AG09309 (cell line): ENCODE results near the gene KCNG4.

Experiments
- DNase-seq: peaks from one replicate; pipeline ENCODE4 v3.0.0-alpha.2; 2010; ENCODE audit warnings: low read depth
- H3K4me3 ChIP-seq: 2 replicates; pipeline ENCODE4 v1.5.1; 2011; ENCODE audit warnings: mild to moderate bottlenecking, low read depth, low read length, moderate library complexity; ENCODE audit not compliant: control insufficient read depth
- TF ChIP-seq, protein P1 (sequence below): IDR thresholded peaks from 2 replicates; pipeline ENCODE4 v1.5.1; 2011; ENCODE audit warnings: mild to moderate bottlenecking, low read depth, low read length, inconsistent platforms; ENCODE audit not compliant: insufficient read depth, control insufficient read depth; ENCODE audit errors: missing control alignments

The KCNG4 gene

DNA sequence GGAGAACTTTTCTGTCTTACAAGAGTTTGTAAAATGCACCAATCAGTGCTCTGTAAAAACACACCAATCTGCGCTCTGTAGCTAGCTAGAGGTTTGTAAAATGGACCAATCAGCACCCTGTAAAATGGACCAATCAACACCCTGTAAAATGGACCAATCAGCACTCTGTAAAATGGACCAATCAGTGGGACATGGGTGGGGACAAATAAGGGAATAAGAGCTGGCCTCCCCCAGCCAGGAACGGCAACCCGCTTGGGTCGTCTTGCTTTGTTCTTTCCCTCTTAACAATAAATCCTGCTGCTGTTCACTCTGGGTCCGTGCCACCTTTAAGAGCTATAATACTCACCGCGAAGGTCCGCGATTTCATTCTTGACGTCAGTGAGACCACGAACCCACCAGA lies 18.5 kb upstream of the KCNG4 start:
- H3K4me3 ChIP-seq = no peak overlapping the region
- DNase-seq = no peak
- TF ChIP-seq, protein P1, sequence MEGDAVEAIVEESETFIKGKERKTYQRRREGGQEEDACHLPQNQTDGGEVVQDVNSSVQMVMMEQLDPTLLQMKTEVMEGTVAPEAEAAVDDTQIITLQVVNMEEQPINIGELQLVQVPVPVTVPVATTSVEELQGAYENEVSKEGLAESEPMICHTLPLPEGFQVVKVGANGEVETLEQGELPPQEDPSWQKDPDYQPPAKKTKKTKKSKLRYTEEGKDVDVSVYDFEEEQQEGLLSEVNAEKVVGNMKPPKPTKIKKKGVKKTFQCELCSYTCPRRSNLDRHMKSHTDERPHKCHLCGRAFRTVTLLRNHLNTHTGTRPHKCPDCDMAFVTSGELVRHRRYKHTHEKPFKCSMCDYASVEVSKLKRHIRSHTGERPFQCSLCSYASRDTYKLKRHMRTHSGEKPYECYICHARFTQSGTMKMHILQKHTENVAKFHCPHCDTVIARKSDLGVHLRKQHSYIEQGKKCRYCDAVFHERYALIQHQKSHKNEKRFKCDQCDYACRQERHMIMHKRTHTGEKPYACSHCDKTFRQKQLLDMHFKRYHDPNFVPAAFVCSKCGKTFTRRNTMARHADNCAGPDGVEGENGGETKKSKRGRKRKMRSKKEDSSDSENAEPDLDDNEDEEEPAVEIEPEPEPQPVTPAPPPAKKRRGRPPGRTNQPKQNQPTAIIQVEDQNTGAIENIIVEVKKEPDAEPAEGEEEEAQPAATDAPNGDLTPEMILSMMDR = no peak

DNA sequence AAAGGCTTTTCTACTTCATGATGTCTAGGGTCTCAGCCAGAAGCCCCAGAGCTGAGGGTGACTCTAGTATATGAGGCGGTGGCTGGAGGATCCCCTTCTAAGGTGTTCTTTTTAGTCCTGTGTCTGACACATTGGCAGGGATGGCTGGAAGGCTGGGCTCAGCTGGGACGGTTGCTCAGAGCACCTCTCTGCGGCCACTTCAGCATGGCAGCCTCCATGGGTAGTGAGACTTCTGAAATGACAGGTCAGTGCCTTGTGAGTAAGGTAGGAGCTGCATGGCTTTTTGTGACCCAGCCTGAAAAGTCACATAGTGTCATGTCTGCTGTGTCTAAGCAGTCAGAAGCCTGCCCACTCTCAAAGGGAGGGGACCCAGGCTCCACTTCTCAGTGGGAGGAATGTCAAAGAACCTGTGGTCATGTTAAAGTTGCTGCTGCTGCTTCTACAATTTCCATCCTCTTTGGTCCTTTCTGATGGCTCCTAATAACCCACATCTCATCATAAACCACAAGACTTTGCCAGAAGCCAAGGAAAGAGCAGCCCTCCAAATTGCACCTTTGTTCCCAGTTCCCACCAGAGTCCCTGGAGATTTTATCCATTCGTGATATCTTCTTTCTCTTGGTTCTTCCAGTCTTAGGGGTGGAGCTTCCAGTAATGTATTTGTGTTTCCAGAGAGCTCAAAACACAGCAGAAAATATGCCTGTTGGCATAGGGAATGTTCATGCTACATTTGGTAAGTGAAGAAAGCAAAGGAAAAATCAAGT lies 15.4 kb upstream of the KCNG4 start:
- no peak for DNase-seq
- H3K4me3 ChIP-seq = no peak overlapping the region

DNA sequence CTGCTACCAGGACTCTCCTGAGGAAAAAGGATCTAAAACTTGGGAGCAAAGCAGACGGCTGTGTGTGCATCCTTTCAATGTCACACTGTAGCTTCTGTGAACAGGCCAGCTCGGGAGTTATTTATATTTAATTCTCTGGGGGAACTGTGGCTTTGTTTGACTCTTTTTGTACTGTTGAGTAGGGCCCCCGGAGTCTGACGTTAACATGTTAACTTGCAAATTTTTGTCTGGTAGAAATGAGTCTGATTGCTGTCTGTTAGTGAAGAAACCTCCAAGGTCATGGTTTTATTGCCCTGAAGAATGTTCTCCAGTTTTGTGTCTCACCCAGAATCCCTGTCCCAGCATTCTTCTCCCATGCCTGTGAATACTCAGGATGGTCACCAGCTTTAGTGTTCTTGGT lies 14.2 kb upstream of the KCNG4 start:
- DNase-seq = no peak
- TF ChIP-seq, protein P1 = no peak
- no peak overlapping the region for H3K4me3 ChIP-seq

More for the DNA sequence above, 15.4 kb upstream of the KCNG4 start:
- TF ChIP-seq, protein P1 = no peak

DNA sequence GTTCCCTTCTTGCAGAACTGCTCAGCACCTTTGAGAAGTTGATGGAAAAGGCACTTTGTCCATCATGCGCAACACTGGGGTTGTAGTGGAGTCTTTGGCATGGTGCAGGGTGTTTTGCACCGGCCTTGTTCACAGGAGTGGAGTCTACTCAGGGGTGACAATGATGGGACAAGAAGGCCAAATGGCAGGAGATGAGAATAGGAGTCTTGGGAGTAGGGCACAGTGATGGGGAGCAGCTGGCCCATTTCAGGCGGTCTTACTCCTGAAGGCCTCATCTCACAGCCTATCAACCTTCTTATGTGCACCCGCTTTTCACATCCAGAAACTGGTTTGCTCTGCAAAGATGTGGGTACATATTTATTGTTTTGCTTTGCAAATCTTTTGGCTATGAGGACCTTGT lies 13.4 kb upstream of the KCNG4 start:
- no peak for DNase-seq
- TF ChIP-seq, protein P1 = no peak
- H3K4me3 ChIP-seq = no peak overlapping the region

DNA sequence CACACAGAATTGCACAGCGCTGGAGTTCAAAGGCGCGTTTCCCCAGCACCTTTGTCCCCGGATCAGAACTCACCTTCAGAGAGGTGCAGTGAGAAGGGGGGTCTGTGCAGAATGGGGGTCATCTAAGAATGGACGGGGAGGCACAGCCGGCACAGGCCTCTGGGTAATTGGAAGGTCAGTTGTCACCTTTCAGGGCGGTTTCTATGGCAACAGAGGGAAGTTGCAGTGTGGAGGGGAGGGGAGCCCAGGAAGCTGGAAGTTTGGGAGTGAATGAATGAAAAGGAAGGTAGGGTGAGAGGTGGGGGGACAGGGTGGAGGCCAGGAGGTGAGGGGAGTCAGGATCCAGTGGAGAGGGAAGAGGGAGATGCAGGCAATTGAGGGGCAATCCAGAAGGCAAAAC lies 12.4 kb upstream of the KCNG4 start:
- TF ChIP-seq, protein P1 = no peak
- H3K4me3 ChIP-seq = no peak overlapping the region
- no peak for DNase-seq

DNA sequence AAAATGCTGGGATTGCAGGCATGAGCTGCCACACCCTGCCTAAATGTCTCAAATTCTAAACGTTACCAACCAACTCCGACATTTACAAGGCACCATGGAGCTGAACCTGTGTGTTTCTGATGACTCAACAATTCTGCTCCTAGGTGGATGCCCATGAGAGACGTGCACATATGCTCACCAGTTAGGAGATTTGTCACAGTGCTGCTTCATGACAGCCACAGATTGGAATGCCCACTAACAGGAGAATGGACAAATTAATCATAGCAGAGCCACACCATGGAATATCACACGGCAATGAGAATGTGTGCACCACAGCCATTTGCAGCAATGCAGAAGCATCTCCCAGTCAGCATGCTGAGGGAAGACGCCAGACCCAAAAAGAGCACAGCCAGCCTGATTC lies 8.0 kb upstream of the KCNG4 start:
- TF ChIP-seq, protein P1 = no peak
- DNase-seq = no peak
- H3K4me3 ChIP-seq = no peak overlapping the region
